SIG-M5 (cell line): ENCODE results near the gene PLEKHG4.

Experiments
- DNase-seq: peaks from one replicate; lab custom pipeline; 2025; lab: John Stamatoyannopoulos, UW

The PLEKHG4 gene

DNA sequence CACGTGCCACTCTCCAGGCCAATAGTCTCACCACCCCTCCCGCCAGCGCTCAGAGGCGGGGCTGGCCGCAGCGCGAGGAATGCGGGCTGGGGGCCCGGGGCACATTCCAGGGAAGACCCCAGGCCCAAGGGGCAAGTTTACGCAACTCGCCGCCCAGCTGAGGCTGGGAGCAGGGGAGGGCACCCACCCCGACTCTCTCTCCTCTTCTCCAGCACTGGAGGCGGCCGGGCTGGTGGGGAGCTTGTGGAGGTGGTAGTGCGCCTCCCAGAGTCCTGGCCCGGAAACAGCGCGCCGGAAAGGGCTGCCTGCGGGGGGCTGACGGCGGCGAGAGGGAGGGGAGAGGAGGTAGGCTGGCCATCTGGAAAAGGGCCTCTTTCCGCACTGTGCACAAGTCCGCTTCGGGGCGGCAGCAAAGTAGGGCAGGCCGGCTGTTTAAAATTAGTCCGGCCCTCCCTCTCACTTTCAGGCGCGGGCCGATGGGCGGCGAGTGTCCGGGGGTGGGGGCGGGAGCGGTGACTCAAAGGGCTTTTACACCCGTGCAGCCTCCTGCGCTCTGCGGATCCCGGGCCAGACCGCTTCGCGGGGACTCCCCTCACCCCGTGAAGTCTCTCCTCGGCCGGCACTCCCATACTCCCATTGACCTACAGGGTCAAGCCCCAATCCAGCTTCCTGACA lies 33.1 kb upstream of the PLEKHG4 start:
- no peak for DNase-seq

DNA sequence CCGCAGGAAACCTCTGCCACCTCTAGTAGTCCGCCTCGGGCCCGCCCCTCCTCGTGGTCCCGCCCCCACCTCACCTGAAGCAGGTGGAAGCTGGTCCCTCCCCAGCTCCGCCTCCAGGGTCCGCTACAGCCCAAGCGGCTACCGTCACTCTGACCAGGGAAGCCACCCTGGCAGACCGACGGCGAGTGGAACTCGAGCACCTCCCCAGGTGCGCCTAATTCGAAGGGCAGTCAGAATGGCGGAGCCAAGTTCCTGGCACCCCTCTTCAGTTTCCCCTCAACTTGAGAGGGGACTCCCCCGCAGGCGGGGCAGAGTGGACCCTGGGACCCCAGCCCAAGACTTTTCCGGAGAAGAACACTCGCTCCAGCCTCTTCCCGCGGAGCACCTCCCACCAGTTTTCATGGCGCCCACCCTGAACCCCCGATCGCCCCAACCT lies 32.6 kb upstream of the PLEKHG4 start:
- no peak for DNase-seq

DNA sequence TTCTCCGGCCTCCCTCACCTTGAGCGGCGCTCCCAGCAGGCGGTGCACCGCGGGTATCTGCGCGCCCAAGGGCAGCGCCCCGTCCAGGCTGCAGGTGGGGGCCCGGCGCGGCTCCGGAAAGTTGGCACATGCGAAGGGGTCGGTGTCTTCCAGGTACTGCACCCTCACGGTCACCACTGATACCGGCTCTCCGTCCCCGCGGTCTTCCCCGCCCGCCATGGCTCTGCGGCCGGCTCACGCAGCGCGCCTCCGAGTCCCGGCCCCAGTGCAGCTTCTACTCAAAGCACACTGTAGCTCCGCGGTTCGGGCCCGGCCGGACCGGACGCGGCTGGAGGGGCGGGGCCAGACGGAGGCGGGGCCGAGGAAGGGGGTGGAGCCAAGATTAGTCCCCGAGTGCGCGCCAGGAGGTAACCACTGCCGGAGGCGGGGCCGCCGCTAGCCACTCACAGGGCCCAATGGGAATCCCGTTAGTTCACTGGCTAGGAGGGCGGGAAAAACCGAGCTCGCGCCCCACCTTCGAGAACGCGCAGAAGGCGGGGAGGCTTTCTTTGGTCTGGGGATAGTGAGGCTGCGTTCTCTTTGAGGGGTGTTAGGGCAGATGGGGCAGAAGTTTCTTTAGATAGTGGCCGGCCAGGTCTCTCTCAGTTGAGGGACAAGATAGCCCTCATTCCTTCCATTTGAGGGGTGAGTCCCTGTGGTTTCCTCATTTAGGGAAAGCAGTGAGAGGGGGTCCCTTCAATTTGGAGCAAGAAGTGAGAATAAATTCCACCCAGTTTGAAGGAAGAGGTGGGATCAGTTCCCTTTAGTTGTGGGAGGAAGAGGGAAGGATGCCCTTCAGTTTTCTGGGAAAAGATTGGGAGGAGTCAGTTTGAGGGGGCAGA lies 31.9 kb upstream of the PLEKHG4 start, which contains the start of gene FHOD1:
FHOD1 (minus strand) TSS at position 290 of the 881 bp plus-strand sequence; CDS start at position 219, 71 bp downstream.
- DNase-seq, result peak; percentile 57

DNA sequence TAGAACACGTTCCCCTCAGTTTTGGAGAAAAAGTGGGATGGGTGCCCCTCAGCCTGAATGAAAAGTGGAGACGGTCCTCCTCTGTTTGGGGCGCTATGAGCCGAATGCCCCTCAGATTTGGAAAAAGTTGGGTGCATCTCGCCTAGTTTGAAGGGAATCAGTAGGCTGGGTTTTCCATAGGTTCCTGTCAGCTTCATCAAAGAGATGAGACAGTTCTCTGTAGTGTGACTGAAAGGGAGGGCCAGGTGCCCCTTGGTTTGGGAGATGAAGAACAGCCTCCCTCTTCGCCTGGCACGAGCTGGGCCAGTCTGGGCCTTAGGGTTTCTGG lies 31.3 kb upstream of the PLEKHG4 start:
- no peak for DNase-seq

DNA sequence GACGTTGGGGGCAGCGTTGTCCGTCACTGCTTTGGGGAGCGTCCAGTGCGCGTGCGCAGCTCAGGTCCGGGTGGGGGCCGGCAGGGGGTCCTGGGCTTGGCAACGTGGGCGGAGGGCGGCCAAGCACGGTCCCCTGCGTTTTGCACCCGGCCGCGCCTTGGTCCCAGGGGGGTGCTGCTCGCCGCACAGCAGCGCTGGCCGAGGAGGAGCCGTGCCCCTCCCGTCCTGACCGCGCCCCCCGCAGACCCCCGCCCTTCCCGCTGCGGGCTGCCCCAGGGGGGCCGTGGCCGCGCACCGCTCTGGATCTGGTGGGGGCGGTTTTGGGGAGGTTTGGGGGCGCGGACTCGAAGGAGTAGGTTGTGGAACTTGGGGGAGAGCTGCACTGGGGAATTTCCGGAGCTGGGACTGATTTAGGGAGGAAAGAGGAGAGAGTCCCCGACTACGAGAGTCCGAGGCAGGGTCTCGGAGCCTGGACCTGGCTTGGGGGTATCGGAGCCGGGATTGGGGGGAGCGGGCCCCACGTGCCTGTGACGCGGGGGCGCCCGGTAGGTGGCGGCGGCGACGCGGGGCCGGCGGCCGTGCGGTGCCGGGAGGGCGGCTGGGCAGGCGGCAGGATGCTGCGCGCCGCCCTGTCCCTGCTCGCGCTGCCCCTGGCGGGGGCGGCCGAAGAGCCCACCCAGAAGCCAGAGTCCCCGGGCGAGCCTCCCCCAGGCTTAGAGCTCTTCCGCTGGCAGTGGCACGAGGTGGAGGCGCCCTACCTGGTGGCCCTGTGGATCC lies 30.7 kb upstream of the PLEKHG4 start, which contains the start of gene SLC9A5:
SLC9A5 (plus strand) TSS at position 579 of the 777 bp plus-strand sequence; CDS start at position 615, 36 bp downstream.
- DNase-seq, result no peak

DNA sequence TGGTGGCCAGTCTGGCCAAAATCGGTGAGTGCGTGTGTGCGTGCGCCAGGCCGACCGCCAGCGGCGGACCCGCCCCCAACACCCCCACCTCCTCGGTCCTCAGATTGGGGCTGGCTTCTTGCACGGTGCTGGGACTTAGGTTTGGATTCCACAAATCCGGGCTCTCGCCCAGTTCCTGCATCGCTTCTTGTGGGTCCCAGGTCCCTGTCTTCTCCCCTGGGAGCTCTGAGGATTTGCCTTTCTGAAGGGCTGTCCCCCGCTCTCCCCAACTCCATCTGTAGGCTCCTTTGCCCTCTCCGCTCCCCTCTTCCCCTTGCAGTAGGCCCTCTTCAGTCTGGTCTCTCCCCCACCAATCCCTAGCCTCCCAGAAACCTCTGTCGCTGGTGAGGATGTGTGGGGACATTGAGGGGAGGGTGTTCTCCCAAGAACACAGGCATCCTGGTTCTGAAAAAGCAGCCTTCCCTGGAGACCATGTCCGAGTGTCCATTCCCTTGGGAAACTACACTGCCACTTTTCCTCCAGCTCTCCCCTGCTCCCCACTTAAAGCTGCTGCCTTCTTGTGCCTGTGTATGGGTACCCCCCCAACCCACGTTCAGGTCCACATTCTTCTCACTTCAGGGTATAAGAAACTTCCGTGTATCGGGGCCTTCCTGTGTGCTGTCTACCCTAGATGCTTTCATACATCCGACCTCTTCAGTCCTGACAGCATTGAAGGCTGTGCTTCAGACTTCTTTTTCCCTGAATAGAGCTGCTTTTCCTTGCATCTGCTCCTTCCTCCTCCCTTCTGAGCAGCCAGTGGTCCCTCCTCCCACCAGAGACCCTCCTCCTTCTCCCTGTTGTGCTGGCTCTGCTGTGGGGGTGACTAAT lies 29.9 kb upstream of the PLEKHG4 start:
- no peak for DNase-seq

DNA sequence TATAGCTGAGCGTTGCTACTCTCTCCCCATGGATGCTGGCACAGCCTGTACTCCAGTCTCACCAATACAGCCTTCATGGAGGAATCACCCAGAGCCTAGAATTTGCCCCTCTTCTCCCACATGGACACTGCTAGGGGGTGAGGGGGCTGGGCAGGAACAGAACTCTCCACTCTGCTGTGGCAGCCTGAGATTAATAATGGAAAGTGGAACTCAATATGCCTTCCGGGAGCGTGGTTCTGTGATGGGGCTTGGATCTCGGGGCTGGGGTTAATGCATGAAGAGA lies 29.3 kb upstream of the PLEKHG4 start:
- DNase-seq, result no peak

DNA sequence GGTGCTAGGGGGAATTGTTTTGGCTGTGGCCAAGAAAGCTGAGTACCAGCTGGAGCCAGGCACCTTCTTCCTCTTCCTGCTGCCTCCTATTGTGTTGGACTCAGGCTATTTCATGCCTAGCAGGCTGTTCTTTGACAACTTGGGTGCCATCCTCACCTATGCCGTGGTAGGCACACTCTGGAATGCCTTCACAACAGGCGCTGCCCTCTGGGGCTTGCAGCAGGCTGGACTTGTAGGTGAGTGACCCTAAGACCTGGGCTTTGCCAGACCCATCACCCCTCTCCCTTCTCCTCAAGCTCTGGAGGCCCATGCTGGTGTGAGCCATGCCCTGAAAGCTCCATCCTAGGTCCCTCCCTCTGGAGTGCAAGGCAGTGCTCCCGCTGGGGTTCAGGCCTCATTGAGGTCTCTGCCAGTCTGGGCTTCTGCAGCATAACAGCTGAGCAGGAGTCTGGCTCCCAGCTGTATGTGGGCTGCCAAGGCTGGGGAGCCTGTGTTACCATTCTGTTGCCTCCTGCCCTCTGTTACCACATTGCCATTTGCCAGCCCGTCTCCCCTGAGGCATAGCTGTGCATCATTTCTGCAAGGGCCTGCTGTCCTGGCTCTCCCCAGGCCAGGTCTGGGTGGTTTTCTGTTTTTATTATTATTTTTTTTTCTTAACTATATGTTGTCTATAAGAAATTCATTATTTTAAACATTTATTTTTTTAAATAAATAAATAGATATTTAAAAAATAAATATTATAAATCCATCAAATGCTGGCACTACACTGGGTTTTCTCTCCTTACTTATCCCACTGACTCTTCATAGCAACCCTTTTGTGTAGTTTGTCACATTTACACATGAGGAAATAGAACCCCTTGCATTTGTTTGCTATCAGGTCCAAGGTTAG lies 26.5 kb upstream of the PLEKHG4 start:
- DNase-seq, result no peak

DNA sequence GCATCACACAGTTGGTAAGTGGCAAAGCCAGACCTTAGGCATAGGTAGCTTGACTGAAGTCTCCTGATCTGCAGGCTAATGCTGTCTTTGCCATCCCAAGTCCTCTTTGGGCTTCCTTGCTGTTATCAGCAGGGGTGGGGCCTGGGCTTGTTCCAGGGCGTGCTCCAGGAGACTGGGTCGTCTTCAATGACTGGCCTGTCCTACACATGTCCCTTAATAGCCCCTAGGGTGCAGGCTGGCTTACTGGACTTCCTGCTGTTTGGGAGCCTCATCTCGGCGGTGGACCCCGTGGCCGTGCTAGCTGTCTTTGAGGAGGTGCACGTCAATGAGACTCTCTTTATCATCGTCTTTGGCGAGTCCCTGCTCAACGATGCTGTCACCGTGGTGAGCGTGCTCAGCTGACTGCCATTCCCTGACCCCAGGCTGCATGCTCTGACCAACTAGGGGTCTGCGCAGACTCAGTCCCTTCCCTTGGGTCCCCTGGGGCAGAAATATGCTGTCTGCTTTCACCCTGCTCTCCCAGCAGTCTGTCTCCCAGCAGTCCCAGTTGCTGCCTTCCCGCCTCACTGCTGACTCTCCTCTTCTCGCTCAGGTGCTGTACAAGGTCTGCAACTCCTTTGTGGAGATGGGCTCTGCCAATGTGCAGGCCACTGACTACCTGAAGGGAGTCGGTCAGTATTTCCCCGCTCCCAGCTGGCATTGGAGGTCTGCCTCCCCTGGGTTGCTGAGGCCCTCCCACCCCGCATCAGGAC lies 24.4 kb upstream of the PLEKHG4 start:
- no peak for DNase-seq

DNA sequence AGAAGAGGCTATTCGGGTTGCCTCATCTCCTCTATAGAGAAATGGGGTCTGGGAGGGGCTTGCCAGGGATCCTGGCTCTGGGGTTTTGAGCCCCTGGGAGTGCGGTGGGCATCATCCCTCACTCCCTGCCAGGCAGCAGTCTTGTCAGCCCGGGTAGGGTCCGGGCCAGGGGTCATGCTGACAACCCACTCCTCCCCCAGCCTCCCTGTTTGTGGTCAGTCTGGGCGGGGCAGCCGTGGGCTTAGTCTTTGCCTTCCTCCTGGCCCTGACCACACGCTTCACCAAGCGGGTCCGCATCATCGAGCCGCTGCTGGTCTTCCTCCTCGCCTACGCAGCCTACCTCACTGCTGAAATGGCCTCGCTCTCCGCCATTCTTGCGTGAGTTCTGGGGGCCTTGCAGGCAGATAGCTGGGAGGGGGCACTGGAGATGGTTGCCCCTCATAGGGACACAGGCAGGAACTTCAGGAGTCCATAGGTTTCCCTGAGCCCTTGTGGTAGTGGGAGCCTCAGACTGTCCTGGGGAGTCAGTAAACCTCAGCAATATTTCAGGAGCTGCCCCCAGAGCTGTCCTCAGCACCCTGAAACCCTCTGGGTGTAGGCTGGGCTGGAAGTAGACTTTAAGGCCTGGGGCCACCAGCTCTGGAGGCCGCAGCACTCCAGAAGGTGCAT lies 23.6 kb upstream of the PLEKHG4 start:
- no peak for DNase-seq

DNA sequence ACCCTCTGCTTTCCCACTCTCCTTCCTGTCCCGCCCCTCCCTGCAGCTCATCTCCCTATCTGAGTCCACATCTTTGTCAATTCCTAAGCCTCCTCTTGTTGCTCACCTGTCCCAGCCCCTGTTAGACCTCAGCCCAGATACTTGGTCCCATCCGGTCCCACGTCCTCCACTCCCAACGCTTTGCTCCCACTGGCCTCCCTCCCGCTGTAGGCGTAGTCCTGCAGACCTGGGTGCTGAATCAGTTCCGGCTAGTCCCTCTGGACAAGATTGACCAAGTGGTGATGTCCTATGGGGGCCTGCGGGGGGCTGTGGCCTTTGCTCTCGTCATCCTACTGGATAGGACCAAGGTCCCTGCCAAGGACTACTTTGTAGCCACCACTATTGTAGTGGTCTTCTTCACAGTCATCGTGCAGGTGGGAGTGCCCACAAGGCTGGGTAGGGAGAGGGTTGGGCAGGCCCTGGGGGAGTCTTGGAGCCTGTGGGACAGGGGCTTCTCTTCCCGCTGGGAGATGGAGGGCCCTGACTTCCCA lies 22.6 kb upstream of the PLEKHG4 start:
- no peak for DNase-seq

DNA sequence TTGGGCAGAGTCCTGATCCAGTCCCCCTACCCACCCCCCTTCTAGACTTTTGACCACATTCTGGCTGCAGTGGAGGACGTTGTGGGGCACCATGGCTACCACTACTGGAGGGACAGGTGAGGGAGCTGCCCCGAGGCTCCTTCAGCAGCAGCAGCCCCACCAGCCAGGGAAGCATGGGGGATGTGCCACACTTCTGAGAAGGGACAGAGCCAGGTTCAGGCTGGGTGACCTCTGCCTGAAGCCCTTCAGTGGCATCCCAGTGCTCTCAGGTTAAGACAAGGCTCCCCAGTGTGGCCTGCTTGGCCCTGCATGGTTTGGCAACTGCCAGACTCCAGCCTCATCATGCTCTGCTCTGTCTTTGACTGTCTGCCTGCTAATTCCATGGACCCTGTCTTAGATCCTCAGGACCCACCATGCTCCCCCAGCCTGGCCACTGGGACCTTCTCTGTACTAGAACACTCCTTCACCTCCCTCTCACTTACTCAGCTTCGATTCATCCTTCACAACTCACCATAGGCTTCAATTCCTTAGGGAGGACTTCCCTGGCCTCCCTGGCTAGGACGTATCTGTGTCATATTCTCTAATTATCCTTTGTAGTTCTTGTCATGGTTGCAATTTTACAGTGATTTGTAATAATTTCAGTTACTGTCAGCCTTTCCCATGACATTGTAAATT lies 21.7 kb upstream of the PLEKHG4 start:
- no peak for DNase-seq

DNA sequence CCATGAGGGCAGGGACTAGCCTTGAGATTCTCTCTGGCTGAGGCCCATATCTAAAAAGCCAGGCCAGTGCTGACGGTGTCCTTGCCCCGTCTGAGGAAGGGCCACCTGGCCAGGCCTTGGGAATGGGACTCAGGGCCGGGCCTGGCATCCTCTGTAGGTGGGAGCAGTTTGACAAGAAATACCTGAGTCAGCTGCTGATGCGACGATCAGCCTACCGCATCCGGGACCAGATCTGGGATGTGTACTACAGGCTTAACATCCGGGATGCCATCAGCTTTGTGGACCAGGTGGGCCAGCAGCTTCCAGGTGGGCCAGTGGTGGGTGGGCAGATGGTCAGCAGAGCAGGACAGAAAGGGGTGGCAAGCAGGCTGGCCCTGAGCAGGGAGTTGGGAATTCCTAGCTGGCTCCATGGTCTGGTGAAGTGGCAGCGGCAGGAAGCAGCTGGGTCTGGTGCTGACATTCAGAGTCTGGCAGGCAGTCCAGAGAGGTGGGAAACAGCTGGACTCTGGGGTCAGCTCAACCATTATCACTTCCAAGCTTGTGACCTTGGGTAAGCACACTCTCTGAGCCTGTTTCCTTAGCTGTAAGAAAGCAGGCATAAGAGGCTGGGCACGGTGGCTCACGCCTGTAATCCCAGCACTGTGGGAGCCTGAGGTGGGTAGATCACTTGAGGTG lies 21.0 kb upstream of the PLEKHG4 start:
- no peak for DNase-seq

DNA sequence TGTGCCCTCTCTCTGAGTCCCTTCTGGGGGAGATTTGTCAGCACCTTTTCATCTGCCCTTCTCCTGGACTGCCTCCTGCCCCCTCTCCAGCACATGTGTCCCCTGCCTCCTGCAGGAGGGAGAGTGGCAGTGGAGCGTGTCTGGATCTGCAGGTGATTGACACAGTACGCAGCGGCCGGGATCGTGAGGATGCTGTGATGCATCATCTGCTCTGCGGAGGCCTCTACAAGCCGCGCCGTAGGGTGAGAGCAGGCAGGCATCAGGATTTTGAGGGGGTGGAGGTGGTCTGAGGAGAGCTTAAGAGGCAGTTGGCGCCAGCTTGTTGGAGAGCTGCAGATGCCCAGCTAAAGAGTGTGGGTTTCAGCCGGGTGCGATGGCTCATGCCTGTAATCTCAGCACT lies 19.6 kb upstream of the PLEKHG4 start:
- no peak for DNase-seq

DNA sequence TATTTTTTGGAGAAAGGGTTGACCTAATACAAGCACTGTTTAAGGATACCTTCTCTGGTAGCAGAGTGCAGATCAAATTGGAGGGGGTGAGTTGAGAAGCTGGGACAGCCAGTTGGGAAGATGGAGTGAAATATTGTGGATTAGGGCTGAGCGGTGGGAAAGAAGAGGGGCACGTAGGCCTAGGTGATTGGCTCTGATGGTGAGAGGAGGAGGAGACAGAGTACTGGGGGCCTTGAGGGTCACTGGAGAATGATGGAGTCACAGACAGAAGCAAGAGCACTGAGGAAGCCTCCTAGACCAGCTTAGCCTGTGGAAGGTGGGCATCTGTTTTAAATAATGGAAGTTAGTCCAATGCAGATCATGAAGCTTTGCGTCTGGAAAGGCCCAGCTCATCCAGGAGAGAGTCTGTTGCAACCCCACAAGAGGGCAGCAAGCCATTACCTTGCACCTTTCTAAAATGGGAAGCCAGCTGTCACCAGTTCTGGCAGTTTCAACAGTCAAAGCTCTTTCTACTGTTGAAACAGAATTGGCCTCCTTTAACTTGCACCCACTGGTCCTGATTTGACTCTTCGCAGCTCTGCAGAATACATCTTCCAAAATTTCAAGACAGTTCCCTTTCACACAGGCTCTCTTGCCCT lies 18.8 kb upstream of the PLEKHG4 start:
- no peak for DNase-seq

DNA sequence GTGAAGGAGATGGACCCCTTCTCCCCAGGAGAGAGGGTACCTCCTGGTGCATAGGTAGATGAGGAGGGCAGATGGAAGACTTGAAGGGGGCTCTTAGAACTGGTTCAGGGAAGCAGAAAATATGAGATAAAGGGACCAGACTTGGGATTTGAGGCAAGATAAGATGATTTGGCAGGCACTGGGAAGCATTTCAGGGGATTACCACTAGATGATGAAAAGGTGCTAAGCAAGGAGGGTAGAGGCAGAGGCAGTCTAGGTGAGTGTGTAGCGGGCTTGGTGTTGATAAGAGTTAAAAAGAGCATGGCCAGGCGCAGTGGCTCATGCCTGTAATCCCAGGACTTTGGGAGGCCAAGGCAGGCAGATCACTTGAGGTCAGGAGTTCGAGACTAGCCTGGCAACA lies 16.1 kb upstream of the PLEKHG4 start:
- DNase-seq, result no peak

DNA sequence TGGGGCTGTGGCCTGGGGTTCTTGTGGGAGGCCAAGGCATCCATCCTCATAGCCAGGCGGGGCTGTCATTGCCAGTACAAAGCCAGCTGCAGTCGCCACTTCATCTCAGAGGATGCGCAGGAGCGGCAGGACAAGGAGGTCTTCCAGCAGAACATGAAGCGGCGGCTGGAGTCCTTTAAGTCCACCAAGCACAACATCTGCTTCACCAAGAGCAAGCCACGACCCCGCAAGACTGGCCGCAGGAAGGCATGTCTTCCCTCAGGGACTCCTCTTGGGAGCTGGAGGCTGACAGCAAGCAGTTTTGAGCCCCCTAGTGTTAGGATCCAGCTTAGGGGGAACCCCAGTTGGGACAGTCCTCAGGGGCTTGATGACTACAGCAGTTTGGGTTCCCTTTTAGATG lies 15.1 kb upstream of the PLEKHG4 start:
- no peak for DNase-seq

DNA sequence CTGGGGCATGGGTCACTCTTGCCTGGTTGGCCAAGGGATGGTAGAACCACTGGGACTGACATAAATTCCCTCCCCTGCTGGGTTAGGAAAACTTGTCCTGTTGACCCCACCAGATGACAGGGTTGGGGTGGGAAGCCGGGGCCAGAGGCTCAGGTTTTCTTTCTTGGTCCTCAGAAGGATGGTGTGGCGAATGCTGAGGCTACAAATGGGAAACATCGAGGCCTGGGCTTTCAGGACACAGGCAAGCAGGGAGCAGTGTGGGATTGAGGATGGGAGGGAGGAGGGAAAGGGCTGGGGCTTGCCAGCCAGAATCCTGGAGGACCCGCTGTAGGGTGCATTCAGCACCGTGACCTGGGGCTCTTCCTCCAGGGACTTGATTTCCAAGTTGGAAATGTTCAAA lies 14.5 kb upstream of the PLEKHG4 start:
- no peak for DNase-seq
